GM23248 (cell line): ENCODE measurements around the gene SLC9A9.

Experiments used
- EZH2 ChIP-seq: fragments of 200-600 bp; sonication (generic); IDR thresholded peaks from 2 replicates; pipeline ENCODE4 v1.6.1; 2018; ENCODE audit warnings: antibody characterized with exemption, mild to moderate bottlenecking; ENCODE audit not compliant: insufficient read depth, poor library complexity, severe bottlenecking
- EZH2phosphoT487 ChIP-seq: fragments of 200-600 bp; sonication (generic); IDR thresholded peaks from 2 replicates; pipeline ENCODE4 v1.6.1; 2018; ENCODE audit warnings: antibody characterized with exemption, moderate library complexity, mild to moderate bottlenecking, low read depth; ENCODE audit not compliant: insufficient read depth

DNA sequence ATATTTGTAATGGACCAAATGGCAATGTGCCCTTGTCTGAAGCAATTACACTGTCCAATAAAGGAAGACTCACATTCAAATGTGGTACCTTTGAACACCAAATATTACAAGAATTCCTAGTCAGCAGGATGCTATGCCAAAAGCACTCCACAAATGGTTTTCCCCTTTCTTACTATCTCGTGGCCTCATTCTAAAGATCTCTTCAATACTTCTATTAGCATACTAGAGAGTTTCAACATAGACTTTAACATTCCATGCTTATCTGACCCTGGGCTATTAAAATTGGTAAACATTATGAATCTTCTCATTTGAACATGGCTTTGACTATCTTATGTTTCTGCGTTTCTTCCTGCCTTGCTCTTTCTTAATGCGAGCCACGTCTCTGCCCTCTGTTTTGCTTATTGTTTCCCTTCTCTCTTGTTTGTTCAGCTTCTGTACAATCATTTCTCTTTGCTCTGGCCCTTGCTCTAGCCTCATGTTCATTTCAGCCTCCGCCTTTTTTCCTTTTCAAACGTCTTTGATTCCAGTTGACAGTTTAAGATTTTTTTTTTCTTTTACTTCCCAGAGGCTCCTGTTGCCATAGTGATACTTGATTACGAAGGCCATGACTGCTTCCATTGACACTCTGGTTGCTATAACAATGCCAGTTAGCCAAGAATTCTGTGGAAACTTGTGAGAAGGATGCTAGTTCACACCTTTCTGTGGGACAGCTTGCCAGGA is 49.5 kb upstream of the SLC9A9 start:
- TF ChIP-seq EZH2 (no peak), EZH2phosphoT487 (no peak)
